Measurements from ENCODE around the gene NDUFB1.
A peak's percentile ranks its signal among the peaks of the same experiment; 100 is the strongest.

Gene NDUFB1

GRCh38 chr14:92108345-92109254, 12.9 kb downstream of the NDUFB1 start:
- peaks cover 40% of the 10 kb centered on the region for H3K4me1 Mint-ChIP-seq
- H3K4me3 Mint-ChIP-seq = peak overlapping the region; percentile 57 to 78
- H3K27me3 Mint-ChIP-seq = no peaks in the 10 kb centered on the region
- H3K9me3 Mint-ChIP-seq = no peaks in the 10 kb centered on the region
- ATAC-seq (peak; percentile 35), DNase-seq (peak; percentile 41 to 58)
- H3K27ac Mint-ChIP-seq = peak overlapping the region; percentile 92 to 97

GRCh38 chr14:92106143-92106926, 15.2 kb downstream of the NDUFB1 start, which contains the start of gene ATXN3:
Gene ATXN3, minus strand, starts transcription at chr14:92106582. Its CDS starts 30 bp downstream, at chr14:92106552.
- ATAC-seq = peak; percentile 96
- Mint-ChIP-seq H3K27me3 (no peaks in the 10 kb centered on the region), H3K27ac (peak within 1 kb of the TSS; percentile 95 to 96), H3K4me3 (peak within 1 kb of the TSS; percentile 90 to 94), H3K9me3 (no peaks in the 10 kb centered on the region), H3K4me1 (peaks cover 59% of the 10 kb centered on the region)
- peak; percentile 93 to 97 for DNase-seq

- peak overlapping the region; percentile 95 to 96 for H3K27ac Mint-ChIP-seq
- no peaks in the 10 kb centered on the region for H3K27me3 Mint-ChIP-seq
- peak overlapping the region; percentile 90 to 94 for H3K4me3 Mint-ChIP-seq
- peaks cover 59% of the 10 kb centered on the region for H3K4me1 Mint-ChIP-seq
- ATAC-seq (no peak), DNase-seq (no peak)
- no peaks in the 10 kb centered on the region for H3K9me3 Mint-ChIP-seq
Observed at GRCh38 chr14:92105893-92106142, 15.7 kb downstream of the NDUFB1 start.

DNA sequence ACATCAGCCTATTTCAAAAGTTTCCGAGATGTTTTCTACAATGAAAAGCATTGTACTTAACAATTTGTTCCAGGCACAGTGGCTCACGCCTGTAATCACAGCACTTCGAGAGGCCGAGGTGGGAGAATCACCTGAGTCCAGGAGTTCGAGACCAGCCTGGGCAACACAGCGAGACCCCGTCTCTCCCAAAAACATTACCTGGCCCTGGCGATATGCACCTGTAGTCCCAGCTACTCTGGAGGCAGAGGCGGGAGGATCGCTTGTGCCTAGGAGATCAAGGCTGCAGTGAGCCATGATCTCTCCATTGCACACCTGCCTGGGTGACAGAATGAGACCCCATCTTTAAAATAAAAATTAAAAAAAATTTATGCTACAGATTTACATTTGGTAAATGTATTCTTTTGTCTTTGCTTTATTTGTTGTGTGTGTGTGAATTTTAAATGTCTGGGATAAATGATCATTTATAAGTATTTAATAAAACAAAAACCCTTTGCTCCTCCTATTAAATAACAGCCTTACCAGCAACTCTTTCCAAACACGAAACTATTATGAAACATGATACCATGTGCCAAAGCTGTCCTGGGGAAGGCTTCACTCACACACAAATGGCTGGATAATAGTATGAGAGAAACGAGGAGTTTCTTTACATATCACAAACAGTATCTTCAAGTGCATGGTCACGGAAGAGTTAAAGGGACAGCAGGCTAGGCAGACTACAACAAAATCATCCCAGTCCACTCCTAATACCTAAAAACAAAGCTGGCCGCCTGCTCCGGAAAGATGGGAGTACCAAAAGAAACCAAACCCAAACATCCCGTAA, 16.2 kb downstream of the NDUFB1 start:
- no peaks in the 10 kb centered on the region for H3K9me3 Mint-ChIP-seq
- peak overlapping the region; percentile 95 to 96 for H3K27ac Mint-ChIP-seq
- H3K27me3 Mint-ChIP-seq = no peaks in the 10 kb centered on the region
- H3K4me1 Mint-ChIP-seq = peaks cover 59% of the 10 kb centered on the region
- peak overlapping the region; percentile 90 to 94 for H3K4me3 Mint-ChIP-seq
- no peak for DNase-seq
- no peak for ATAC-seq

- H3K4me3 Mint-ChIP-seq = no peak overlapping the region
- no peak overlapping the region for H3K27ac Mint-ChIP-seq
- no peak for ATAC-seq
- no peaks in the 10 kb centered on the region for H3K9me3 Mint-ChIP-seq
- H3K27me3 Mint-ChIP-seq = no peaks in the 10 kb centered on the region
- H3K4me1 Mint-ChIP-seq = peaks cover 60% of the 10 kb centered on the region
- DNase-seq = no peak
Observed at GRCh38 chr14:92103363-92103989, 18.0 kb downstream of the NDUFB1 start.

- no peak overlapping the region for H3K27ac Mint-ChIP-seq
- DNase-seq (no peak), ATAC-seq (peak; percentile 46)
- H3K27me3 Mint-ChIP-seq = no peaks in the 10 kb centered on the region
- no peak overlapping the region for H3K4me3 Mint-ChIP-seq
- H3K9me3 Mint-ChIP-seq = no peaks in the 10 kb centered on the region
- H3K4me1 Mint-ChIP-seq = peaks cover 39% of the 10 kb centered on the region
Observed at GRCh38 chr14:92099802-92100201, 21.7 kb downstream of the NDUFB1 start.

DNA sequence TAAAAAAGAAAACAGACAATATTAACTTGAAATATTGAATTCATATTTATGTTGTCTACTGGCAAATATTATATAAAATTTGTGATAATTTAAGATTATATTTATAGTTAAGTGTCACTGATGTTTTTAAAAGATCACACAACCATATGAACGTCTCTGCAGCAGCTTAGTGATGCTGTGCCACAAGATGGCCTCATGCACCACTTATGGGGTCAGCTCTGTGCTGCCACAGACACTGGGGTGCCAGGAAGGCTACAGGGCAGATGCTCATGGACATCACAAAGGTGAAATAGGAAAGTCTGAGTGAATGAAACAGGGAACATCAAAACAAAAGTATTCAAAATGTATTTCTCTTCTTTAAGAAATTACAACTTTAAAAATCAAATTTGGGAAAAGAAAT, 28.2 kb downstream of the NDUFB1 start:
- DNase-seq (no peak), ATAC-seq (no peak)
- H3K27me3 Mint-ChIP-seq = no peaks in the 10 kb centered on the region
- H3K27ac Mint-ChIP-seq = no peak overlapping the region
- no peaks in the 10 kb centered on the region for H3K4me1 Mint-ChIP-seq
- no peaks in the 10 kb centered on the region for H3K9me3 Mint-ChIP-seq
- H3K4me3 Mint-ChIP-seq = no peak overlapping the region

DNA sequence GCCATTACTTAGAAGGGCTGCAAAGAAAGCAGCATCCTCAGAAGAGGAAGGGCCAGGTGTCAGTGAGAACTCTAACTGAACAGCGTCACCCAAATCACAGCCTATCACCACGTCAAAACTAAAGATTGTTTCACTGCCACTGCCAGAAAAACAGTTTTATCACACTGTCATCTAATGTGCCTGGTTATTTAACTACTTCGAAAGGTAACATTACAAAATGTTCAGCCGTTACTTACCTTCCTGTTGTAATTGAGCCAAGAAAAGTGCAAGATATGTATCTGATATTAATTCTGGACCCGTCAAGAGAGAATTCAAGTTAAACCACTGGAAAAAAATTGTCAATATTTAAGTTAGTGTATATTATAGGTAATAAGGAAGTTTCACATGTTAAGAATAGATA, 33.0 kb downstream of the NDUFB1 start:
- no peaks in the 10 kb centered on the region for H3K9me3 Mint-ChIP-seq
- H3K27me3 Mint-ChIP-seq = no peaks in the 10 kb centered on the region
- H3K4me3 Mint-ChIP-seq = no peak overlapping the region

GRCh38 chr14:92074555-92074954, 47.0 kb downstream of the NDUFB1 start:
- ATAC-seq (no peak), DNase-seq (no peak)
- Mint-ChIP-seq H3K4me3 (no peak overlapping the region), H3K4me1 (no peaks in the 10 kb centered on the region), H3K9me3 (no peaks in the 10 kb centered on the region), H3K27me3 (no peaks in the 10 kb centered on the region), H3K27ac (no peak overlapping the region)

More for the DNA sequence above, 33.0 kb downstream of the NDUFB1 start:
- ATAC-seq (no peak), DNase-seq (no peak)
- Mint-ChIP-seq H3K4me1 (no peaks in the 10 kb centered on the region), H3K27ac (no peak overlapping the region)

All from stimulated activated naive CD8-positive, alpha-beta T cell treated with anti-CD3 and anti-CD28 coated beads, Interleukin-15, amount 100 ng/mL, for 72 hours (primary cell).